H9 (cell line): ENCODE data around the gene PID1. TPM values are rescaled to one million over a fixed set of nuclear protein-coding genes. Genes with fewer than 3 reads are reported as not detected.

Experiments used
- DNase-seq: peaks from one replicate; pipeline ENCODE4 v3.0.0-alpha.2; 2017
- H2AFZ ChIP-seq: one replicate; pipeline ENCODE4 v1.6.1; 2013; ENCODE audit warnings: mild to moderate bottlenecking, low read length, control low read depth, moderate library complexity
- H2AK5ac ChIP-seq: 2 replicates; pipeline ENCODE4 v1.6.1; 2013; ENCODE audit warnings: low read length, control low read depth, mixed read lengths; ENCODE audit not compliant: insufficient read length
- H2BK120ac ChIP-seq: one replicate; pipeline ENCODE4 v1.6.1; 2013; ENCODE audit warnings: low read depth, mild to moderate bottlenecking, low read length, control low read depth, inconsistent platforms; ENCODE audit not compliant: poor library complexity, severe bottlenecking
- H2BK12ac ChIP-seq: 2 replicates; pipeline ENCODE4 v1.6.1; 2013; ENCODE audit warnings: low read length, control low read depth, mixed read lengths, low read depth; ENCODE audit not compliant: insufficient read length
- H2BK15ac ChIP-seq: 2 replicates; pipeline ENCODE4 v1.6.1; 2013; ENCODE audit warnings: low read depth, low read length, control low read depth
- H2BK20ac ChIP-seq: one replicate; pipeline ENCODE4 v1.6.1; 2013; ENCODE audit warnings: low read depth, mild to moderate bottlenecking, low read length, control low read depth, inconsistent platforms; ENCODE audit not compliant: poor library complexity, severe bottlenecking
- H2BK5ac ChIP-seq: 2 replicates; pipeline ENCODE4 v1.6.1; 2013; ENCODE audit warnings: low read length, control low read depth, mixed read lengths; ENCODE audit not compliant: insufficient read length
- H3K14ac ChIP-seq: 2 replicates; pipeline ENCODE4 v1.6.1; 2013; ENCODE audit warnings: low read length, control low read depth; ENCODE audit not compliant: insufficient read depth
- H3K18ac ChIP-seq: 2 replicates; pipeline ENCODE4 v1.6.1; 2013; ENCODE audit warnings: low read depth, mild to moderate bottlenecking, mixed read lengths, low read length, control low read depth; ENCODE audit not compliant: insufficient read length
- H3K23ac ChIP-seq: 2 replicates; pipeline ENCODE4 v1.6.1; 2013; ENCODE audit warnings: low read length, control low read depth, mixed read lengths, low read depth; ENCODE audit not compliant: insufficient read length
- H3K23me2 ChIP-seq: 2 replicates; pipeline ENCODE4 v1.6.1; 2013; ENCODE audit warnings: low read depth, mild to moderate bottlenecking, mixed read lengths, low read length, control low read depth; ENCODE audit not compliant: insufficient read length, poor library complexity, severe bottlenecking
- H3K27ac ChIP-seq: 2 replicates; pipeline ENCODE4 v1.5.1; 2013; ENCODE audit warnings: low read length, control low read depth, mixed read lengths, low read depth; ENCODE audit not compliant: insufficient read length
- H3K27me3 ChIP-seq: 2 replicates; pipeline ENCODE4 v1.6.1; 2013; ENCODE audit warnings: low read length, control low read depth, inconsistent platforms; ENCODE audit not compliant: insufficient read depth
- H3K4ac ChIP-seq: 2 replicates; pipeline ENCODE4 v1.6.1; 2013; ENCODE audit warnings: low read depth, mild to moderate bottlenecking, control low read depth, inconsistent platforms, low read length, moderate library complexity
- H3K4me1 ChIP-seq: 2 replicates; pipeline ENCODE4 v1.6.1; 2013; ENCODE audit warnings: low read length, control low read depth, inconsistent platforms; ENCODE audit not compliant: insufficient read depth
- H3K4me2 ChIP-seq: 2 replicates; pipeline ENCODE4 v1.6.1; 2013; ENCODE audit warnings: low read length, control low read depth, mixed read lengths; ENCODE audit not compliant: insufficient read length, insufficient read depth
- H3K56ac ChIP-seq: 2 replicates; pipeline ENCODE4 v1.6.1; 2013; ENCODE audit warnings: low read depth, mild to moderate bottlenecking, mixed read lengths, low read length, control low read depth; ENCODE audit not compliant: insufficient read length
- H3K79me1 ChIP-seq: 2 replicates; pipeline ENCODE4 v1.6.1; 2013; ENCODE audit warnings: low read depth, mild to moderate bottlenecking, moderate library complexity, low read length, control low read depth, inconsistent platforms; ENCODE audit not compliant: insufficient read depth, poor library complexity, severe bottlenecking
- H3K79me2 ChIP-seq: 2 replicates; pipeline ENCODE4 v1.6.1; 2013; ENCODE audit warnings: low read length, control low read depth, inconsistent platforms; ENCODE audit not compliant: insufficient read depth
- H3K9ac ChIP-seq: 2 replicates; pipeline ENCODE4 v1.6.1; 2013; ENCODE audit warnings: low read length, control low read depth, mixed read lengths; ENCODE audit not compliant: insufficient read length; ENCODE audit errors: extremely low read depth
- H3K9me3 ChIP-seq: one replicate; pipeline ENCODE4 v1.6.1; 2013; ENCODE audit warnings: low read depth, low read length, inconsistent platforms; ENCODE audit not compliant: control insufficient read depth
- H3T11ph ChIP-seq: one replicate; pipeline ENCODE4 v1.6.1; 2013; ENCODE audit warnings: mild to moderate bottlenecking, low read length, control low read depth, inconsistent platforms
- H4K20me1 ChIP-seq: one replicate; pipeline ENCODE4 v1.6.1; 2013; ENCODE audit not compliant: control insufficient read depth, insufficient read length, insufficient read depth
- H4K5ac ChIP-seq: 2 replicates; pipeline ENCODE4 v1.6.1; 2013; ENCODE audit warnings: low read depth, mild to moderate bottlenecking, mixed read lengths, low read length, control low read depth; ENCODE audit not compliant: insufficient read length
- H4K8ac ChIP-seq: replicated peaks from 2 replicates; pipeline ENCODE4 v1.6.1; 2013; ENCODE audit warnings: low read length, control low read depth, mixed read lengths, low read depth; ENCODE audit not compliant: insufficient read length
- H4K91ac ChIP-seq: 2 replicates; pipeline ENCODE4 v1.6.1; 2013; ENCODE audit warnings: low read depth, mild to moderate bottlenecking, moderate library complexity, mixed read lengths, low read length, control low read depth; ENCODE audit not compliant: insufficient read length
- H3K27ac Mint-ChIP-seq, 3 experiments: 2 replicates in 2 of 3; 3 replicates in 1 of 3; pipeline ENCODE4 v1.8.0; 2020 to 2021; ENCODE audit warnings: mixed read lengths in 3 of 3, mild to moderate bottlenecking in 1 of 3, moderate library complexity in 1 of 3
- H3K27me3 Mint-ChIP-seq: 2 replicates; pipeline ENCODE4 v1.8.0; 2021; ENCODE audit warnings: low read depth, mild to moderate bottlenecking, moderate library complexity, mixed read lengths
- H3K36me3 Mint-ChIP-seq, 3 experiments: 2 replicates in 2 of 3; 3 replicates in 1 of 3; pipeline ENCODE4 v1.8.0; 2020 to 2021; ENCODE audit warnings: low read depth in 3 of 3, mixed read lengths in 3 of 3; ENCODE audit not compliant: insufficient read depth in 1 of 3
- H3K4me1 Mint-ChIP-seq, 2 experiments: 2 replicates each; pipeline ENCODE4 v1.8.0; 2020; ENCODE audit warnings: mixed read lengths in 2 of 2
- H3K4me3 Mint-ChIP-seq, 2 experiments: 2 replicates in 1 of 2; 3 replicates in 1 of 2; pipeline ENCODE4 v1.8.0; 2020 to 2021; ENCODE audit warnings: mild to moderate bottlenecking in 2 of 2, mixed read lengths in 2 of 2, moderate library complexity in 1 of 2
- H3K9me3 Mint-ChIP-seq, 2 experiments: 2 replicates in 1 of 2; 3 replicates in 1 of 2; pipeline ENCODE4 v1.8.0; 2020; ENCODE audit warnings: mild to moderate bottlenecking in 2 of 2, mixed read lengths in 2 of 2, moderate library complexity in 1 of 2
- WGBS: extraction: QIAGEN DNeasy Blood & Tissue Kit; methylation state at CpG from one replicate; pipeline ENCODE4 v1.1.7; 2013; ENCODE audit warnings: missing lambda C conversion rate, low lambda C conversion rate, mixed read lengths; ENCODE audit not compliant: insufficient read length; ENCODE audit errors: extremely low coverage; 5-methylcytosine and 5-hydroxymethylcytosine counted together
- total RNA-seq: library from RNA; stranded (reverse); gene quantifications from 2 replicates; pipeline ENCODE4 v1.2.1, GENCODE V29; 2021
- TF ChIP-seq, protein P1 (sequence below): fragments of 200-600 bp; sonication (generic); conservative IDR thresholded peaks from 3 replicates; pipeline ENCODE4 v1.8.0; 2021; ENCODE audit warnings: antibody characterized with exemption, mild to moderate bottlenecking

PID1 gene
- total RNA-seq, 1 experiment from 2014 or later, result 1.4 TPM

DNA sequence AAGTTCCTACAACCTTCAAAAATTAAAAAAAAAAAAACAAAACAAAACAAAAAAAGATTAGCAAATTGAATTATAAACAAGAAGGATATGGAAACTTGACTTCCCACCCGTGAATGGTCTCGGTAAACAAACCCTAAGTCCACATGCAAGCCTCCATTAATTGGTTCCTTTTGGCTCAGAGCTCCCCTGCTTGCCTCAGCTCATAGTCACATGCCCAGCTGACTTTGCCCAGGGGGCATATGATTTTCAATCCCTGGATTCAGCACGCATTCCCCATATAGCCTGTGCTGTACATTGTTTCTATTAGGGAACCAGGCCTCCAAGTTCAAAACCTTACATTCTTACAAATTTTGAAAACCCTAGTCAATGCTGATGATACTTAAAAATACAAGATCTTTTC, 95.0 kb downstream of the PID1 start:
- Histone ChIP-seq H3K79me1 (no peaks in the 10 kb centered on the region), H4K91ac (no peak overlapping the region), H3T11ph (no peak overlapping the region), H2AK5ac (no peak overlapping the region), H2BK120ac (no peak overlapping the region), H2BK12ac (no peak overlapping the region), H3K4me2 (no peak overlapping the region), H3K27ac (no peak overlapping the region), H3K9me3 (no peaks in the 10 kb centered on the region), H3K23ac (no peak overlapping the region), H3K23me2 (no peaks in the 10 kb centered on the region), H2BK5ac (no peak overlapping the region), H3K27me3 (no peaks in the 10 kb centered on the region), H3K14ac (no peak overlapping the region), H2BK20ac (no peak overlapping the region), H2BK15ac (no peak overlapping the region), H3K9ac (no peak overlapping the region), H2AFZ (no peak overlapping the region), H3K79me2 (no peaks in the 10 kb centered on the region), H4K20me1 (no peaks in the 10 kb centered on the region), H3K56ac (no peak overlapping the region), H3K18ac (no peak overlapping the region), H3K4me1 (no peaks in the 10 kb centered on the region), H3K4ac (no peak overlapping the region), H4K8ac (no peak overlapping the region), H4K5ac (no peak overlapping the region)
- no peak for DNase-seq
- no peak overlapping the region for H3K4me3 Mint-ChIP-seq
- H3K36me3 Mint-ChIP-seq, result no peaks in the 10 kb centered on the region; a peak in 1 of 7 replicates
- no CpG with 5 or more reads among the region's 3 CpGs for WGBS
- TF ChIP-seq, protein P1, sequence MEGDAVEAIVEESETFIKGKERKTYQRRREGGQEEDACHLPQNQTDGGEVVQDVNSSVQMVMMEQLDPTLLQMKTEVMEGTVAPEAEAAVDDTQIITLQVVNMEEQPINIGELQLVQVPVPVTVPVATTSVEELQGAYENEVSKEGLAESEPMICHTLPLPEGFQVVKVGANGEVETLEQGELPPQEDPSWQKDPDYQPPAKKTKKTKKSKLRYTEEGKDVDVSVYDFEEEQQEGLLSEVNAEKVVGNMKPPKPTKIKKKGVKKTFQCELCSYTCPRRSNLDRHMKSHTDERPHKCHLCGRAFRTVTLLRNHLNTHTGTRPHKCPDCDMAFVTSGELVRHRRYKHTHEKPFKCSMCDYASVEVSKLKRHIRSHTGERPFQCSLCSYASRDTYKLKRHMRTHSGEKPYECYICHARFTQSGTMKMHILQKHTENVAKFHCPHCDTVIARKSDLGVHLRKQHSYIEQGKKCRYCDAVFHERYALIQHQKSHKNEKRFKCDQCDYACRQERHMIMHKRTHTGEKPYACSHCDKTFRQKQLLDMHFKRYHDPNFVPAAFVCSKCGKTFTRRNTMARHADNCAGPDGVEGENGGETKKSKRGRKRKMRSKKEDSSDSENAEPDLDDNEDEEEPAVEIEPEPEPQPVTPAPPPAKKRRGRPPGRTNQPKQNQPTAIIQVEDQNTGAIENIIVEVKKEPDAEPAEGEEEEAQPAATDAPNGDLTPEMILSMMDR, result no peak
- peaks cover 0 to 3% of the 10 kb centered on the region in 2 experiments; a peak in 1 of 5 replicates for H3K9me3 Mint-ChIP-seq
- H3K27me3 Mint-ChIP-seq, result no peaks in the 10 kb centered on the region; the same call in 1 of the 2 replicates
- 0 out of 4 replicates have a peak, but pooled peaks cover 0 to 6% of the 10 kb centered on the region in 2 experiments for H3K4me1 Mint-ChIP-seq
- H3K27ac Mint-ChIP-seq, result no peak overlapping the region
